Measurements from ENCODE around the gene ARL8A.

ARL8A gene

GRCh38 chr1:202164271-202165037, 19.9 kb upstream of the ARL8A start:
- Mint-ChIP-seq H3K27me3 (no peaks in the 10 kb centered on the region), H3K4me3 (peak overlapping the region; percentile 79), H3K36me3 (ENCODE audit: low read depth) (peaks cover 10% of the 10 kb centered on the region), H3K4me1 (ENCODE audit: low read depth) (peaks cover 70% of the 10 kb centered on the region), H3K27ac (peak overlapping the region; percentile 88), H3K9me3 (no peaks in the 10 kb centered on the region)

- peak overlapping the region; percentile 99 for H3K4me3 Mint-ChIP-seq
- peaks cover 79% of the 10 kb centered on the region for H3K4me1 Mint-ChIP-seq (ENCODE audit: low read depth)
- no peaks in the 10 kb centered on the region for H3K9me3 Mint-ChIP-seq
- peak overlapping the region; percentile 100 for H3K27ac Mint-ChIP-seq
- H3K36me3 Mint-ChIP-seq (ENCODE audit: low read depth), result peaks cover 19% of the 10 kb centered on the region
- H3K27me3 Mint-ChIP-seq, result no peaks in the 10 kb centered on the region
These were observed 19.0 kb upstream of the ARL8A start for GRCh38 chr1:202163281-202164270.

- H3K4me1 Mint-ChIP-seq (ENCODE audit: low read depth), result peaks cover 87% of the 10 kb centered on the region
- peak overlapping the region; percentile 99 for H3K4me3 Mint-ChIP-seq
- H3K9me3 Mint-ChIP-seq, result no peaks in the 10 kb centered on the region
- H3K36me3 Mint-ChIP-seq (ENCODE audit: low read depth), result peaks cover 28% of the 10 kb centered on the region
- H3K27ac Mint-ChIP-seq, result peak overlapping the region; percentile 100
- H3K27me3 Mint-ChIP-seq, result no peaks in the 10 kb centered on the region
These were observed 18.1 kb upstream of the ARL8A start for GRCh38 chr1:202162418-202163280.

GRCh38 chr1:202162047-202162417, 17.5 kb upstream of the ARL8A start:
- Mint-ChIP-seq H3K27ac (peak overlapping the region; percentile 100), H3K9me3 (no peaks in the 10 kb centered on the region), H3K4me3 (peak overlapping the region; percentile 99), H3K27me3 (no peaks in the 10 kb centered on the region), H3K4me1 (ENCODE audit: low read depth) (peaks cover 89% of the 10 kb centered on the region), H3K36me3 (ENCODE audit: low read depth) (peaks cover 33% of the 10 kb centered on the region)

GRCh38 chr1:202161151-202162046, 16.9 kb upstream of the ARL8A start:
- Mint-ChIP-seq H3K4me1 (ENCODE audit: low read depth) (peaks cover 86% of the 10 kb centered on the region), H3K4me3 (peak overlapping the region; percentile 99), H3K36me3 (ENCODE audit: low read depth) (peaks cover 39% of the 10 kb centered on the region), H3K27me3 (no peaks in the 10 kb centered on the region), H3K27ac (peak overlapping the region; percentile 100), H3K9me3 (no peaks in the 10 kb centered on the region)

- Mint-ChIP-seq H3K9me3 (no peaks in the 10 kb centered on the region), H3K4me3 (peak within 1 kb of the TSS; percentile 99), H3K4me1 (ENCODE audit: low read depth) (peaks cover 87% of the 10 kb centered on the region), H3K27me3 (no peaks in the 10 kb centered on the region), H3K27ac (peak within 1 kb of the TSS; percentile 100), H3K36me3 (ENCODE audit: low read depth) (peaks cover 49% of the 10 kb centered on the region)
These were observed 15.9 kb upstream of the ARL8A start, which contains the start of gene PTPN7 for GRCh38 chr1:202160377-202160940. PTPN7 (minus strand) TSS chr1:202160602; CDS start chr1:202159402, 1,200 bp downstream.

GRCh38 chr1:202159534-202160371, 15.2 kb upstream of the ARL8A start:
- peaks cover 56% of the 10 kb centered on the region for H3K36me3 Mint-ChIP-seq (ENCODE audit: low read depth)
- H3K9me3 Mint-ChIP-seq, result no peaks in the 10 kb centered on the region
- peak overlapping the region; percentile 99 for H3K4me3 Mint-ChIP-seq

GRCh38 chr1:202158810-202159533, 14.4 kb upstream of the ARL8A start:
- H3K27ac Mint-ChIP-seq, result peak overlapping the region; percentile 100
- peak overlapping the region; percentile 99 for H3K4me3 Mint-ChIP-seq
- peaks cover 63% of the 10 kb centered on the region for H3K36me3 Mint-ChIP-seq (ENCODE audit: low read depth)

More at GRCh38 chr1:202159534-202160371, 15.2 kb upstream of the ARL8A start:
- Mint-ChIP-seq H3K27me3 (no peaks in the 10 kb centered on the region), H3K4me1 (ENCODE audit: low read depth) (peaks cover 87% of the 10 kb centered on the region), H3K27ac (peak overlapping the region; percentile 100)

GRCh38 chr1:202157945-202158344, 13.4 kb upstream of the ARL8A start:
- Mint-ChIP-seq H3K9me3 (no peaks in the 10 kb centered on the region), H3K4me3 (peak overlapping the region; percentile 99), H3K27ac (peak overlapping the region; percentile 85), H3K36me3 (ENCODE audit: low read depth) (peaks cover 72% of the 10 kb centered on the region), H3K4me1 (ENCODE audit: low read depth) (peaks cover 82% of the 10 kb centered on the region), H3K27me3 (no peaks in the 10 kb centered on the region)

More at GRCh38 chr1:202158810-202159533, 14.4 kb upstream of the ARL8A start:
- Mint-ChIP-seq H3K9me3 (no peaks in the 10 kb centered on the region), H3K27me3 (no peaks in the 10 kb centered on the region), H3K4me1 (ENCODE audit: low read depth) (peaks cover 84% of the 10 kb centered on the region)

- Mint-ChIP-seq H3K27ac (peak overlapping the region; percentile 81), H3K36me3 (ENCODE audit: low read depth) (peaks cover 81% of the 10 kb centered on the region), H3K27me3 (no peaks in the 10 kb centered on the region), H3K4me1 (ENCODE audit: low read depth) (peaks cover 68% of the 10 kb centered on the region), H3K9me3 (no peaks in the 10 kb centered on the region), H3K4me3 (peak overlapping the region; percentile 99)
These were observed 12.1 kb upstream of the ARL8A start for GRCh38 chr1:202156590-202156989.

GRCh38 chr1:202155478-202156021, 11.0 kb upstream of the ARL8A start:
- peak overlapping the region; percentile 74 for H3K4me3 Mint-ChIP-seq
- H3K27ac Mint-ChIP-seq, result peak overlapping the region; percentile 81
- H3K36me3 Mint-ChIP-seq (ENCODE audit: low read depth), result peaks cover 91% of the 10 kb centered on the region
- H3K9me3 Mint-ChIP-seq, result no peaks in the 10 kb centered on the region
- H3K4me1 Mint-ChIP-seq (ENCODE audit: low read depth), result peaks cover 65% of the 10 kb centered on the region
- no peaks in the 10 kb centered on the region for H3K27me3 Mint-ChIP-seq
